ENCODE measurements around the gene ALG9.

ALG9 gene

GRCh38 chr11:111765984-111766833, 105.2 kb downstream of the ALG9 start, which contains the start of gene PPP2R1B:
PPP2R1B (minus strand) TSS chr11:111766389; CDS start chr11:111766361, 28 bp downstream.
- DNase-seq (ENCODE audit: low spot score): peak; percentile 78

GRCh38 chr11:111765320-111765983, 105.9 kb downstream of the ALG9 start:
- DNase-seq (ENCODE audit: low spot score): peak; percentile 3

- DNase-seq (ENCODE audit: low spot score): peak; percentile 86
Observed at GRCh38 chr11:111764621-111765020, 106.8 kb downstream of the ALG9 start.

- peak; percentile 83 for DNase-seq (ENCODE audit: low spot score)
Observed at GRCh38 chr11:111762981-111763643, 108.3 kb downstream of the ALG9 start.

- DNase-seq (ENCODE audit: low spot score): no peak
Observed at GRCh38 chr11:111762526-111762925, 108.9 kb downstream of the ALG9 start.

GRCh38 chr11:111761036-111761435, 110.3 kb downstream of the ALG9 start:
- no peak for DNase-seq (ENCODE audit: low spot score)

GRCh38 chr11:111759778-111760407, 111.5 kb downstream of the ALG9 start:
- no peak for DNase-seq (ENCODE audit: low spot score)

- no peak for DNase-seq (ENCODE audit: low spot score)
Observed at GRCh38 chr11:111759376-111759775, 112.0 kb downstream of the ALG9 start.

GRCh38 chr11:111756097-111756496, 115.3 kb downstream of the ALG9 start:
- no peak for DNase-seq (ENCODE audit: low spot score)

GRCh38 chr11:111749646-111750045, 121.7 kb downstream of the ALG9 start:
- DNase-seq (ENCODE audit: low spot score): no peak

- DNase-seq (ENCODE audit: low spot score): no peak
Observed at GRCh38 chr11:111748035-111748804, 123.2 kb downstream of the ALG9 start.

- no peak for DNase-seq (ENCODE audit: low spot score)
Observed at GRCh38 chr11:111745719-111746504, 125.5 kb downstream of the ALG9 start.

GRCh38 chr11:111743700-111744099, 127.7 kb downstream of the ALG9 start:
- no peak for DNase-seq (ENCODE audit: low spot score)

- DNase-seq (ENCODE audit: low spot score): no peak
Observed at GRCh38 chr11:111741751-111742150, 129.6 kb downstream of the ALG9 start.

- no peak for DNase-seq (ENCODE audit: low spot score)
Observed at GRCh38 chr11:111739299-111739698, 132.1 kb downstream of the ALG9 start.

- DNase-seq (ENCODE audit: low spot score): no peak
Observed at GRCh38 chr11:111737444-111738210, 133.8 kb downstream of the ALG9 start.

GRCh38 chr11:111736621-111737443, 134.5 kb downstream of the ALG9 start:
- DNase-seq (ENCODE audit: low spot score): no peak
